ENCODE results near the gene HMGN4. TPM values are rescaled to one million over a fixed set of nuclear protein-coding genes. Genes with fewer than 3 reads are reported as not detected.
"Not testable (repeated sequence)": the region's sequence is repeated elsewhere in the genome, so short reads cannot be mapped to it uniquely, and the experiment has no call there.

HMGN4 gene
- total and polyA plus RNA-seq, 5 donors from 2014 or later = 59.5 to 214 (median 183) TPM

DNA sequence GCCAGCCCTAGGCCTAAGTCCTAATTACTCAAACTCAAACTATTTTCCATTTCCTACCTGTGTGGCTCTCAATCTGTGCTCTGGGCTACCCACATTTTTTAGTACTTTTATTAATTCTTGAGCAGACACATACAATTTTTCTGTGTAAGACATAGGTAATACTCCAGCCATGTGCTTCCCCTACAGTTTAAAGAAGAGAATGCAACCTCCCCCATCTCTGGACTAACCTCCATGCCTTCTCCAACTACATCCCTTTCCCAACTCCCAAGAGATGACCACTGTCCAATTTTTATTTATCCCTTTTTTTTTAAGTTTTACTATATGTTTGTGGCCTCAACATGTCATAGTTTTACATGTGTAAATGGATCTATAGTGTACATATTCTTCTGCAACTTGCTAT, 5.8 kb downstream of the HMGN4 start:
- H3K4me3 Mint-ChIP-seq = peak overlapping the region in 2 of 4 donors; percentile 5 to 70
- peaks cover 26% of the 10 kb centered on the region for H3K4me1 ChIP-seq (ENCODE audit: control insufficient read depth, insufficient read depth, low read length, poor library complexity, severe bottlenecking)
- peaks cover 11 to 43% (median 41%) of the 10 kb centered on the region in 4 donors for H3K4me1 Mint-ChIP-seq
- H3K27ac ChIP-seq (ENCODE audit: insufficient read depth, low read length, poor library complexity, severe bottlenecking) = no peak overlapping the region
- H3K27ac Mint-ChIP-seq = peak overlapping the region in 1 of 3 donors; percentile 41
- H3K27me3 ChIP-seq (ENCODE audit: control insufficient read depth, insufficient read depth, low read length) = no peaks in the 10 kb centered on the region
- DNase-seq = peak in 2 of 3 donors; percentile 25 to 46
- peaks cover 37% of the 10 kb centered on the region for H3K36me3 Mint-ChIP-seq
- peaks cover 29% of the 10 kb centered on the region for H3K36me3 ChIP-seq (ENCODE audit: control insufficient read depth, insufficient read depth, low read length)
- H3K4me3 ChIP-seq (ENCODE audit: low read depth, low read length) = no peak overlapping the region
- ATAC-seq (ENCODE audit: low read depth in 2 of 2) = peak; percentile 37 to 71
- peaks cover 0 to 2% (median 0%) of the 10 kb centered on the region in 7 donors for H3K9me3 Mint-ChIP-seq
- no peaks in the 10 kb centered on the region for H3K9me3 ChIP-seq (ENCODE audit: control insufficient read depth in 2 of 2, low read length in 2 of 2)
- H3K27me3 Mint-ChIP-seq = no peaks in the 10 kb centered on the region

DNA sequence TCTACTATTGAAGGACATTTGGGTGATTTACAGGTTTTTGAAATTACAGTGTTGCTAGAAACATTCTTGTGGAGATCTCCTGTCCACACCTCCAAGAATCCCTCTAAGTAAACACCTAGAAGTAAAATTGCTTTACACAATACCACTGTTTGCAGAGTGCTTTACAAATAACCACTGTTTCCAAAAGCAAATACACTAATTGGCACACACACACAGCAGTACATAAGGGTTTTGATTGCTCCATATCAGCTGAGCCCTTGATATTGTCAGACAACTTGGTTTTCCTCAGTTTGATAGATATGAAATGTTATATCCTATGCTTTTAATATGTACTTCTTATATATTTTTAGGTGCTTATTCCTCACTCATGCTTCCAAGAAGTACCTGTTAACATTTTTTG, 6.3 kb downstream of the HMGN4 start:
- H3K4me1 Mint-ChIP-seq = peaks cover 11 to 38% (median 36%) of the 10 kb centered on the region in 4 donors
- peak overlapping the region in 1 of 4 donors; percentile 70 for H3K4me3 Mint-ChIP-seq
- no peak for ATAC-seq (ENCODE audit: low read depth in 2 of 2)
- no peaks in the 10 kb centered on the region for H3K27me3 Mint-ChIP-seq
- peaks cover 29% of the 10 kb centered on the region for H3K36me3 ChIP-seq (ENCODE audit: control insufficient read depth, insufficient read depth, low read length)
- H3K27ac ChIP-seq (ENCODE audit: insufficient read depth, low read length, poor library complexity, severe bottlenecking) = no peak overlapping the region
- peaks cover 20% of the 10 kb centered on the region for H3K4me1 ChIP-seq (ENCODE audit: control insufficient read depth, insufficient read depth, low read length, poor library complexity, severe bottlenecking)
- peaks cover 37% of the 10 kb centered on the region for H3K36me3 Mint-ChIP-seq
- no peak overlapping the region for H3K27ac Mint-ChIP-seq
- H3K4me3 ChIP-seq (ENCODE audit: low read depth, low read length) = no peak overlapping the region
- peaks cover 0 to 2% (median 0%) of the 10 kb centered on the region in 7 donors for H3K9me3 Mint-ChIP-seq
- H3K27me3 ChIP-seq (ENCODE audit: control insufficient read depth, insufficient read depth, low read length) = no peaks in the 10 kb centered on the region
- no peak for DNase-seq
- H3K9me3 ChIP-seq (ENCODE audit: control insufficient read depth in 2 of 2, low read length in 2 of 2) = no peaks in the 10 kb centered on the region

DNA sequence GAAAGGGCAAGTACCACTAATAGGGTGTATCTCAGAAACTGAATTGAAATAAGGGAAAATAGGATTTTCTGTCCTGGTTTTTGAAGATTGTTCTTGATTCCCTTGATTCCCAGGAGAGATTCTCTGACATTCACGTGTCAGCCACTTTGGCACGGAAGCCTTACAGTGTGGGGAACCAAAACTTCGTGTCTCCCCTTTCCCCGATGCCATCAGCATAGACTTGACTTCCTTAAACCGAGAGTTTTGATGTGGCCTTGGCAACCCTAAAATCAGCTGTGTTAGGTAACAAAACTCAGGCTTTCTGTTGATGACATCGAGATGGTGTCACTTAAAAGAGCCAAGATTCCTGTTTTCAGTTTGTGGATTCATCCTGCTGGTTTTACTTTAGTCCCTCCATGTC, 7.5 kb downstream of the HMGN4 start:
- H3K4me3 ChIP-seq (ENCODE audit: low read depth, low read length) = no peak overlapping the region
- H3K36me3 ChIP-seq (ENCODE audit: control insufficient read depth, insufficient read depth, low read length) = peaks cover 29% of the 10 kb centered on the region
- Mint-ChIP-seq H3K27ac (no peak overlapping the region), H3K9me3 (peaks cover 0 to 2% (median 0%) of the 10 kb centered on the region in 7 donors), H3K4me3 (peak overlapping the region in 1 of 4 donors; percentile 20), H3K36me3 (peaks cover 30% of the 10 kb centered on the region), H3K4me1 (peaks cover 11 to 32% (median 29%) of the 10 kb centered on the region in 4 donors), H3K27me3 (no peaks in the 10 kb centered on the region)
- no peak overlapping the region for H3K27ac ChIP-seq (ENCODE audit: insufficient read depth, low read length, poor library complexity, severe bottlenecking)
- H3K27me3 ChIP-seq (ENCODE audit: control insufficient read depth, insufficient read depth, low read length) = no peaks in the 10 kb centered on the region
- ATAC-seq (ENCODE audit: low read depth in 2 of 2) = no peak
- no peak for DNase-seq
- H3K4me1 ChIP-seq (ENCODE audit: control insufficient read depth, insufficient read depth, low read length, poor library complexity, severe bottlenecking) = peaks cover 17% of the 10 kb centered on the region
- no peaks in the 10 kb centered on the region for H3K9me3 ChIP-seq (ENCODE audit: control insufficient read depth in 2 of 2, low read length in 2 of 2)

DNA sequence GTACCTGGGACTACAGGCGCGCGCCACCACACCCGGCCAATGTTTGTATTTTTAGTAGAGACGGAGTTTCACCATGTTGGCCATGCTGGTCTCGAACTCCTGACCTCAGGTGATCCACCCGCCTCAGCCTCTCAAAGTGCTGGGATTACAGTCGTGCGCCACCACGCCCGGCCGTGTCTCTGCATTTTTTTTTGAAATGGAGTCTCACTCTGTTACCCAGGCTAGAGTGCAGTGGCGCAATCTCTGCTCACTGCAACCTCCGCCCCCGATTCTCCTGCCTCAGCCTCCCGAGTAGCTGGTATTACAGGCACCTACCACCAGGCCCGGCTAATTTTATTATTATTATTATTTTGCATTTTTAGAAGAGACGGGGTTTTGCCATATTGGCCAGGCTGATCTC, 9.2 kb downstream of the HMGN4 start:
- not testable (repeated sequence) for ATAC-seq (ENCODE audit: low read depth in 2 of 2); H3K4me3 ChIP-seq (ENCODE audit: low read depth, low read length); H3K9me3 Mint-ChIP-seq; H3K27me3 Mint-ChIP-seq; H3K4me3 Mint-ChIP-seq; H3K9me3 ChIP-seq (ENCODE audit: control insufficient read depth in 2 of 2, low read length in 2 of 2); H3K27ac Mint-ChIP-seq; DNase-seq; H3K27ac ChIP-seq (ENCODE audit: insufficient read depth, low read length, poor library complexity, severe bottlenecking); H3K27me3 ChIP-seq (ENCODE audit: control insufficient read depth, insufficient read depth, low read length)
- peaks cover 10% of the 10 kb centered on the region for H3K4me1 ChIP-seq (ENCODE audit: control insufficient read depth, insufficient read depth, low read length, poor library complexity, severe bottlenecking)
- H3K4me1 Mint-ChIP-seq = peaks cover 11 to 30% (median 22%) of the 10 kb centered on the region in 4 donors
- H3K36me3 Mint-ChIP-seq = peaks cover 26% of the 10 kb centered on the region
- H3K36me3 ChIP-seq (ENCODE audit: control insufficient read depth, insufficient read depth, low read length) = peaks cover 29% of the 10 kb centered on the region

DNA sequence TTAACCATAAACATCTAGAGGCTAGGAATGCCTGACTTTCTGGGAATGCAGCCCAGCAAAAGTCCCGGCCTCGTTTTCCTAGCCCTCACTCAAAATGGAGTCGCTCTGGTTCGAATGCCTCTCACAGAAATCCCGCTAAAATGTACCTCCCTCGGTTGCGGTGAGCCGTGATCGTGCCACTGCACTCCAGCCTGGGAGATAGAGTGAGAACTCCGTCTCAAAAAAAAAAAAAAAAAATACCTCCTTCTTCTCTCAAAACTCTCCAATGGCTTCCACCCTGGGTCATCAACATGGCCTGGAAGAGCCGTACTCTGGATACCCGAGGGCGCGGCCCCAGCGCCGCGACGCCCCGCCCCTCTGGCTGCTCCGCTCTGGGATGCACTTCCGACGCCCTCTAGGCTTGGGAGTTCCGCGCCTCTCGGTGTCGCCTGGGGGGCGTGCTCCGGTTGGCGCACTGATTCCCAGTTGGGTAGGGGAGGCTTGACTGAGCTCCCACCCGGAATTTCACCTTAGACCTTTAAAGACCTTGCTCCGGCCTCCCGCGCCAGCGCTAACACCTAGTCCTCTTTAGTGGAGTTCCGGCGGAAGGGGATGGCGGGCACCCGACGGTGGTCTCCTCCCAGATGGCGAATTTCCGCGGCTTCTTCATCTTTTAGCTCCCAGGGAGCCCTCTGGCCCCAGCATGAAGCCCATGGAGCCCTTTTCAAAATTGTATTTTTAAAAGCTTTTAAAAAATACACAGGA, 12.3 kb downstream of the HMGN4 start:
- peak in 2 of 3 donors; percentile 48 to 54 for DNase-seq
- H3K27ac Mint-ChIP-seq = peak overlapping the region in 2 of 3 donors; percentile 15 to 60
- peaks cover 16% of the 10 kb centered on the region for H3K36me3 Mint-ChIP-seq
- Histone ChIP-seq H3K4me1 (ENCODE audit: control insufficient read depth, insufficient read depth, low read length, poor library complexity, severe bottlenecking) (peaks cover 20% of the 10 kb centered on the region), H3K27me3 (ENCODE audit: control insufficient read depth, insufficient read depth, low read length) (no peaks in the 10 kb centered on the region), H3K27ac (ENCODE audit: insufficient read depth, low read length, poor library complexity, severe bottlenecking) (no peak overlapping the region), H3K9me3 (ENCODE audit: control insufficient read depth in 2 of 2, low read length in 2 of 2) (no peaks in the 10 kb centered on the region), H3K36me3 (ENCODE audit: control insufficient read depth, insufficient read depth, low read length) (peaks cover 9% of the 10 kb centered on the region), H3K4me3 (ENCODE audit: low read depth, low read length) (peak overlapping the region; percentile 70)
- H3K27me3 Mint-ChIP-seq = peaks cover 8% of the 10 kb centered on the region
- H3K9me3 Mint-ChIP-seq = peaks cover 0 to 2% (median 0%) of the 10 kb centered on the region in 7 donors
- no peak for ATAC-seq (ENCODE audit: low read depth in 2 of 2)
- H3K4me3 Mint-ChIP-seq = peak overlapping the region in 2 of 4 donors; percentile 94 to 95
- peaks cover 5 to 20% (median 14%) of the 10 kb centered on the region in 4 donors for H3K4me1 Mint-ChIP-seq

DNA sequence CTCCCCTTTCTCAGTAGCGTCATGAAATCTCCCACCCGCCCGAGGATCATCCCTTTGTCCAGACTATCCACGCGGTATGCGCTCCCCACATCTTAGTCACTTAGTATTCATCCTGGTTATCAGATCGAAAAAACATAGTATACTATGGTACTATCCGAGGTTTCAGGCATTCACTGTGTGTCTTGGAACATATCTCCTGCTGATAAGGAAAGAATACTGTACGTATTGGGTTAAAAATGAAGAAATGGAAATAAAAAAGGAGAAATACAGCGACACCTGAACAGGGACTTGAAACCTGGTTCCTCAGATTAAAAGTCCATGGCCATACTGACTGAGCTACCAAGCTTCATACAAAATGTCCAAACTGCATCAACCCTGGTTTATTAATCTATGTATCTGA, 14.0 kb downstream of the HMGN4 start:
- no peak overlapping the region for H3K27ac Mint-ChIP-seq
- H3K4me1 ChIP-seq (ENCODE audit: control insufficient read depth, insufficient read depth, low read length, poor library complexity, severe bottlenecking) = peaks cover 20% of the 10 kb centered on the region
- H3K27ac ChIP-seq (ENCODE audit: insufficient read depth, low read length, poor library complexity, severe bottlenecking) = no peak overlapping the region
- DNase-seq (no peak), ATAC-seq (ENCODE audit: low read depth in 2 of 2) (no peak)
- H3K9me3 ChIP-seq (ENCODE audit: control insufficient read depth in 2 of 2, low read length in 2 of 2) = no peaks in the 10 kb centered on the region
- no peaks in the 10 kb centered on the region for H3K36me3 Mint-ChIP-seq
- no peak overlapping the region for H3K4me3 ChIP-seq (ENCODE audit: low read depth, low read length)
- H3K9me3 Mint-ChIP-seq = peaks cover 0 to 4% (median 0%) of the 10 kb centered on the region in 7 donors
- no peaks in the 10 kb centered on the region for H3K36me3 ChIP-seq (ENCODE audit: control insufficient read depth, insufficient read depth, low read length)
- H3K4me3 Mint-ChIP-seq = no peak overlapping the region
- peaks cover 19% of the 10 kb centered on the region for H3K27me3 Mint-ChIP-seq
- no peaks in the 10 kb centered on the region for H3K27me3 ChIP-seq (ENCODE audit: control insufficient read depth, insufficient read depth, low read length)
- peaks cover 3 to 23% (median 19%) of the 10 kb centered on the region in 4 donors for H3K4me1 Mint-ChIP-seq

DNA sequence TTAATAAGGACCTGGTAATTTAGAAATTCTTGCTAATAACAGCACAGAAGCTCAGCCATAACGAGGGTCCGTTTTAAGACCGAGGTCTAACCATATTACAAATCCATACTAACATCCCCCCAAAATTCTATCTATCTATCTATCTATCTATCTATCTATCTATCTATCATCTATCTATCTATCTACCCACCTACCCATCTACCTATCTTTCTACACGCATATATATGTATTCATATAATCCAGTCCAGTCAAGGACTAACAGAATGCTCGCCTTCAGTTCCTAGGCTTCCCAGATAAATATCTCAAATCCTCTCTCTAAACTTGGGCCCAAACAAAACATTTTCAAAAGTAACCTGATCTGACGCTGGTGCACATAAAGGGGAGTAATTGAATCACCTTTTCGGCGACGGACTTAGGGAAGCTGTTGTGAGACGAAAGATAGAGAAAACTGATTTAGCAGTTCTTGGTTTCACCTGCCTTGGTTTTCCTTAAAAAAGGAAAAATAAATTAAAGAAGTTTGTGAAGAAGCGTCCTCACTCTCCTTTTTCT, 14.5 kb downstream of the HMGN4 start:
- no peak for ATAC-seq (ENCODE audit: low read depth in 2 of 2)
- H3K9me3 Mint-ChIP-seq = peaks cover 0 to 4% (median 0%) of the 10 kb centered on the region in 7 donors
- Histone ChIP-seq H3K27ac (ENCODE audit: insufficient read depth, low read length, poor library complexity, severe bottlenecking) (no peak overlapping the region), H3K4me1 (ENCODE audit: control insufficient read depth, insufficient read depth, low read length, poor library complexity, severe bottlenecking) (peaks cover 20% of the 10 kb centered on the region), H3K36me3 (ENCODE audit: control insufficient read depth, insufficient read depth, low read length) (no peaks in the 10 kb centered on the region), H3K9me3 (ENCODE audit: control insufficient read depth in 2 of 2, low read length in 2 of 2) (no peaks in the 10 kb centered on the region), H3K4me3 (ENCODE audit: low read depth, low read length) (peak overlapping the region; percentile 96), H3K27me3 (ENCODE audit: control insufficient read depth, insufficient read depth, low read length) (no peaks in the 10 kb centered on the region)
- H3K27me3 Mint-ChIP-seq = peaks cover 24% of the 10 kb centered on the region
- no peak overlapping the region for H3K27ac Mint-ChIP-seq
- H3K4me1 Mint-ChIP-seq = peaks cover 3 to 27% (median 19%) of the 10 kb centered on the region in 4 donors
- no peak overlapping the region for H3K4me3 Mint-ChIP-seq
- no peaks in the 10 kb centered on the region for H3K36me3 Mint-ChIP-seq
- no peak for DNase-seq

All from CD4-positive, CD25-positive, alpha-beta regulatory T cell (primary cell).